HepG2 (cell line): ENCODE data around the gene HPCAL1. TPM values are rescaled to one million over a fixed set of nuclear protein-coding genes. Genes with fewer than 3 reads are reported as not detected.

ENCODE experiments used
- AKNA ChIP-seq: sonication (generic); formaldehyde crosslinking; IDR thresholded peaks from 2 replicates; pipeline ENCODE4 v1.4.0; 2020; ENCODE audit warnings: missing genetic modification reagents, borderline replicate concordance
- FOXK2 ChIP-seq: fragments of 450-650 bp; IDR thresholded peaks from 2 replicates; pipeline ENCODE4 v1.6.1; 2016
- HBP1 ChIP-seq: IDR thresholded peaks from 2 replicates; pipeline ENCODE4 v1.6.1; 2016; ENCODE audit warnings: low read depth, control low read depth
- HNRNPH1 ChIP-seq: fragments of 200-400 bp; formaldehyde crosslinking; optimal IDR thresholded peaks from 2 replicates; pipeline ENCODE3; 2017; ENCODE audit warnings: mild to moderate bottlenecking, low read depth, low read length
- HNRNPLL ChIP-seq: fragments of 200-400 bp; formaldehyde crosslinking; IDR thresholded peaks from 2 replicates; pipeline ENCODE4 v1.6.1; 2017; ENCODE audit warnings: mild to moderate bottlenecking, low read depth, low read length; ENCODE audit not compliant: poor library complexity, severe bottlenecking
- PLRG1 ChIP-seq: fragments of 450-650 bp; conservative IDR thresholded peaks from 2 replicates; pipeline ENCODE4 v1.6.1; 2016
- RARA ChIP-seq: IDR thresholded peaks from 2 replicates; pipeline ENCODE4 v1.6.1; 2016; ENCODE audit warnings: missing genetic modification reagents, missing compliant biosample characterization
- REST ChIP-seq, 2 experiments: IDR thresholded peaks; 2 replicates each; pipeline ENCODE4 v1.6.1; 2011 to 2012; ENCODE audit warnings: low read length in 2 of 2, borderline replicate concordance in 1 of 2, low read depth in 1 of 2, mild to moderate bottlenecking in 1 of 2, moderate library complexity in 1 of 2
- RORA ChIP-seq: sonication (generic); formaldehyde crosslinking; IDR thresholded peaks from 2 replicates; pipeline ENCODE4 v1.5.0; 2020; ENCODE audit warnings: mild to moderate bottlenecking, missing genetic modification reagents, moderate library complexity
- TCF7 ChIP-seq: sonication (generic); IDR thresholded peaks from 2 replicates; pipeline ENCODE4 v1.6.1; 2016; ENCODE audit warnings: antibody characterized with exemption, low read depth
- THRA ChIP-seq: sonication (generic); formaldehyde crosslinking; IDR thresholded peaks from 2 replicates; pipeline ENCODE4 v1.4.0; 2020; ENCODE audit warnings: missing genetic modification reagents, borderline replicate concordance
- ZNF468 ChIP-seq: sonication (generic); formaldehyde crosslinking; IDR thresholded peaks from 2 replicates; pipeline ENCODE4 v1.8.0; 2022; ENCODE audit warnings: mild to moderate bottlenecking, moderate library complexity, missing genetic modification reagents
- ZNF484 ChIP-seq: sonication (generic); formaldehyde crosslinking; IDR thresholded peaks from 2 replicates; pipeline ENCODE4 v1.5.1; 2020; ENCODE audit warnings: mild to moderate bottlenecking, low read depth, missing genetic modification reagents, borderline replicate concordance
- ZNF576 ChIP-seq: sonication (generic); formaldehyde crosslinking; IDR thresholded peaks from 2 replicates; pipeline ENCODE4 v1.4.0; 2020; ENCODE audit warnings: mild to moderate bottlenecking, missing genetic modification reagents
- ZNF678 ChIP-seq: sonication (generic); formaldehyde crosslinking; IDR thresholded peaks from 2 replicates; pipeline ENCODE4 v1.4.0; 2020; ENCODE audit warnings: mild to moderate bottlenecking, missing genetic modification reagents
- ZNF792 ChIP-seq: IDR thresholded peaks from 2 replicates; pipeline ENCODE4 v1.6.1; 2016
- polyA plus RNA-seq, 8 experiments: library from polyadenylated mRNA; depleted of rRNA in 3 of 8; stranded (reverse) in 7 of 8; unstranded in 1 of 8; fragments of >200 nt; fragmentation: Illumina TruSeq in 4 of 8; extraction: Trizol in 4 of 8; gene quantifications; 2 replicates each; pipeline versions ENCODE4 v1.2.1 to v1.2.3, GENCODE V29; 2011 to 2016; ENCODE audit warnings: low read depth in 4 of 8, missing spikeins in 1 of 8, mixed read lengths in 1 of 8; ENCODE audit not compliant: insufficient read depth in 1 of 8
- total RNA-seq, 5 experiments: library from RNA; depleted of rRNA; stranded (reverse); fragments of >200 nt; fragmentation: Illumina TruSeq; extraction: Trizol; gene quantifications; 2 replicates each; pipeline ENCODE4 v1.2.3, GENCODE V29; 2016; ENCODE audit warnings: low read depth in 1 of 5

HPCAL1 gene
- total and polyA plus RNA-seq, 2 of the 13 experiments (the other 11 are each of a cell fraction or from before 2014, with no cell fraction given), result 29.5 to 29.9 TPM

GRCh38 chr2:10325278-10326145, 22.8 kb downstream of the HPCAL1 start (continued):
- 0 out of 2 replicates have a peak, but pooled peaks have one; percentile 9 for TF ChIP-seq THRA (CRISPR knock-in tag)
- TF ChIP-seq HNRNPLL, result no peak
- TF ChIP-seq ZNF678, result no peak
- no peak for TF ChIP-seq ZNF484
- no peak for TF ChIP-seq HNRNPH1
- TF ChIP-seq AKNA (CRISPR knock-in tag), result no peak
- no peak for TF ChIP-seq ZNF576 (CRISPR knock-in tag)
- peak; percentile 70; the same call in 1 of the 2 replicates for TF ChIP-seq ZNF792
- TF ChIP-seq REST (IDR thresholded peaks at IDR 0.05; ENCODE audit: borderline replicate concordance in 1 of 2, low read depth in 1 of 2, low read length in 2 of 2), result no peak
- no peak for TF ChIP-seq ZNF468 (CRISPR knock-in tag)
- no peak for TF ChIP-seq RARA (CRISPR knock-in tag)
- TF ChIP-seq HBP1 (CRISPR knock-in tag), result no peak
- TF ChIP-seq RORA (CRISPR knock-in tag), result no peak
- TF ChIP-seq PLRG1, result no peak
- TF ChIP-seq FOXK2, result no peak
- no peak for TF ChIP-seq TCF7
